Measurements from ENCODE around the gene CFAP97D1.

The CFAP97D1 gene

DNA sequence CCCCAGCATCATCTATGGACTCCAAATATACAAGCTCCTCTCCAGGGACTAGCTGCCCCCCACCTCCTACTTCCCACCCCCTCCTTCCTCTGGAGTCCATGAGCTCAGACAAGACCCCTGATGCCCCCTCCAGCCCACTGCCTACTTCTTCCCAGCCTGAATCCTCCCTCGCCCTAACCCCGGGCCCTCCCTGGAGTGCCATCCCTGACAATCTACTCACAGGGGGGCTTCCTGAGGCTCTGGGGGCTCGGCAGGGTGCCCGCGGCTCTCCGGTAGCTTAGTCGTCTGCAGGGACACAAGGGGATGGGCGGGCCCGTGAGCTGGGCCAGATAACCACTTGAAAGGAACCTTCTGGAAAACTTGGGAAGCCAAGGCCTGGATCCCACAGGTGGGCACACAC is 37.6 kb downstream of the CFAP97D1 start:
- H3K36me3 ChIP-seq (ENCODE audit: control insufficient read depth, insufficient read depth, low read length) = no peaks in the 10 kb centered on the region
- no peaks in the 10 kb centered on the region for H3K27me3 ChIP-seq (ENCODE audit: control insufficient read depth, insufficient read depth, low read length)
- H3K4me1 ChIP-seq (ENCODE audit: control insufficient read depth, insufficient read depth, low read length) = peaks cover 5% of the 10 kb centered on the region

DNA sequence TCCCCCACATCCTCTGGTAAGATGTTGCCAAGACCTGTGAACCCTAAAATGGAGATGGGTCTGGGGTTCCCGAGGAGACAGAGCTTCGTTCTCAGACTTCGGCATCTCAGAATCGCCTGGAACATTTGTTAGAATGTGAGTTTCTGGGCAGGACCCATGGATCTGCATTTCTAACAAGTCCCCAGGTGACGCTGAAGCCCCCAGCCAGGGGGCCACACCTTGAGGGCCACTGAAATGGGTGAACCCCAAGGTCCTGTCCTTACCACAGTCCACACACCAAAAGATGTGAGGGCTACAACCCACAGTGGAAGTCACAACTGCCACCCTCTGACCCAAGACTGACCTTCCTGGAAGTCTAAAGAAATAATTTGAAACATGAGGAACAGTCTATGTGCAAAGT is 38.7 kb downstream of the CFAP97D1 start:
- Histone ChIP-seq H3K9me3 (ENCODE audit: control insufficient read depth, insufficient read depth, low read length) (no peaks in the 10 kb centered on the region), H3K4me3 (ENCODE audit: low read depth, low read length) (no peak overlapping the region), H3K36me3 (ENCODE audit: control insufficient read depth, insufficient read depth, low read length) (no peaks in the 10 kb centered on the region), H3K4me1 (ENCODE audit: control insufficient read depth, insufficient read depth, low read length) (peaks cover under 1% of the 10 kb centered on the region), H3K9ac (ENCODE audit: low read depth, low read length) (no peak overlapping the region), H3K27me3 (ENCODE audit: control insufficient read depth, insufficient read depth, low read length) (no peaks in the 10 kb centered on the region)

More for the DNA sequence above, 37.6 kb downstream of the CFAP97D1 start:
- H3K9ac ChIP-seq (ENCODE audit: low read depth, low read length) = no peak overlapping the region
- no peaks in the 10 kb centered on the region for H3K9me3 ChIP-seq (ENCODE audit: control insufficient read depth, insufficient read depth, low read length)
- H3K4me3 ChIP-seq (ENCODE audit: low read depth, low read length) = no peak overlapping the region

DNA sequence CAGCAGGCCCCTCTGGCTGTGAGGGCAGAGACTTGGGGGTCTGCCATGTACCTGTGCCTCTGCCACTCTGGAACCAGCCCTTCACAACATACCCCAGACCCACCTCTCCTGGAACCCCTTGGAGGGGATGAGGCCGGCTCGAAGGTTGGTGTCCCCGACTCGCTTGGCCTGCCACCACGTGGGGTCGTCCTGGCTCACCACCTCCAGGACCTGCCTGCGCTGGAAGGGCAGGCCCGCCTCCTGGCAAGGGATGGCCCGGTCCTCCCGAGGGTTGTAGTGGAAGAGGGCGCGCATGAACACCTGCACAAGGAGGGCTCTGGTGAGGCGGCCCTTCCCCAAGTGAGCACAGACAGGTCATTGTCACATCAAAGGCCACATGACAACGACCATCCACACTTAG is 40.5 kb downstream of the CFAP97D1 start:
- Histone ChIP-seq H3K27me3 (ENCODE audit: control insufficient read depth, insufficient read depth, low read length) (no peaks in the 10 kb centered on the region), H3K9ac (ENCODE audit: low read depth, low read length) (no peak overlapping the region), H3K4me1 (ENCODE audit: control insufficient read depth, insufficient read depth, low read length) (no peaks in the 10 kb centered on the region), H3K36me3 (ENCODE audit: control insufficient read depth, insufficient read depth, low read length) (peaks cover 3% of the 10 kb centered on the region), H3K9me3 (ENCODE audit: control insufficient read depth, insufficient read depth, low read length) (no peaks in the 10 kb centered on the region), H3K4me3 (ENCODE audit: low read depth, low read length) (no peak overlapping the region)

DNA sequence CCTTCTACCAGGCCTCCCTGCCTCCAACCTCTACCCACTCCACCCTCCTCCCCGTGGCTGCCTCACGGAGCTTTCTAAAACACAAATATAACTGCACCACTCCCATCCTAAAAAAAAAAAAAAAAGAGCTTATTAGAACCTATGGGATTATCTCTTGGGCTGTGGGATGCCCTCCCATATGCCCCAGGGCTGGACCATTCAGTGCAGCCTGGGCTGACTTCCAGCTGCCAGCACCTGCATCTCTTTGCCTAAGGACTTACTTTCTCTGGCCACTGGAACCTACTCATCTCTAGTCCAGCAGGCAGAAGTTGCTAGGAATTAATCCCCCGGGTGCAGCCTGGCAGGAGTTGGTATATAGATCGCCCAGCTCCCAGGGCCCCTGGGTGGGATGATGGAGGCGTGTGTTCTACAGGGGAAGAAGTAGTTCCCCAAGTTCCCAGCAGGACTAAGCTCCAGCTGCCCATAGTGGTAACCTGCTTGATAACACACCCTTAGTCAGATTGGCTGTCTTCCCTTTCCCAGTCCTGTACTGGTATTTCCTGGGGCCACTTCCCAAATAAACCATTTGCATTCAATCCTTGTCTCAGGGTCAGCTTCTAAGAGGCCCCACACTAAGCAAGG is 42.4 kb downstream of the CFAP97D1 start:
- Histone ChIP-seq H3K4me3 (ENCODE audit: low read depth, low read length) (no peak overlapping the region), H3K9me3 (ENCODE audit: control insufficient read depth, insufficient read depth, low read length) (no peaks in the 10 kb centered on the region), H3K9ac (ENCODE audit: low read depth, low read length) (no peak overlapping the region), H3K36me3 (ENCODE audit: control insufficient read depth, insufficient read depth, low read length) (peaks cover 3% of the 10 kb centered on the region), H3K27me3 (ENCODE audit: control insufficient read depth, insufficient read depth, low read length) (no peaks in the 10 kb centered on the region), H3K4me1 (ENCODE audit: control insufficient read depth, insufficient read depth, low read length) (no peaks in the 10 kb centered on the region)

DNA sequence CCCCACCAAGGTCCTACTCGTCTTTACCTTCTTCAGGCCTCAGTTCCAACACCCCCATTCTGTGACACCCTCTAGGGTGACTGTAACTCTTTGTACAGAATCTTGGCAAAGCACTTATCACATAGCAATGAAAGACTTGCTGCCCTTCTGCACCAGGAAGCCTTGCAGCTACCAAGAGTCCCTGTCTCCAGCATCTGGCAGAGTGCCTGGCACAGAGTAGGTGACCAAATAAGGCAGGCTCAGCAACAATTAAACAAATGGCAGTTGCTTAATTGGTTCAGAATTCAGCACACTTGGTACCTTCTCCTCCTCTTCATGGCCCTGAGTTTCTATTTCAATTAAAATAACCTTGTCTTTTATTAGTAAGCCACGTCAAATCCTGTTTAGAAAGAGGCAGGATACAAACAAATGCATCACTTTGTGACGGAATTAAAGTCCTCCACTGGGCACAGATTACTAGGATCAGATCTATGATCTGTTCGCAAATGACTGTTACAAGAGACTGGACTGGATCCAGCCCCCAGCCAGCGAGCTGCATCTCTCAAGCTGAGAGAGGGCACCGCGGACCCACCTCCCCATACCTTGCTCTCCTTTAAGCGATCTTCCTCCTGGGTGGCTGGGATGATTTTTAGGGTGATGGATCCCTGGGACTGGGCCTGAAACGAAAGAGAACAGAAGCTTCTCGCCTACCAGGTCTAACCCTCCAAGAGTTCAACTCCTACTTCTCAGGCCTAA is 43.3 kb downstream of the CFAP97D1 start:
- Histone ChIP-seq H3K27me3 (ENCODE audit: control insufficient read depth, insufficient read depth, low read length) (no peaks in the 10 kb centered on the region), H3K4me3 (ENCODE audit: low read depth, low read length) (no peak overlapping the region), H3K4me1 (ENCODE audit: control insufficient read depth, insufficient read depth, low read length) (no peaks in the 10 kb centered on the region), H3K36me3 (ENCODE audit: control insufficient read depth, insufficient read depth, low read length) (peaks cover 3% of the 10 kb centered on the region), H3K9ac (ENCODE audit: low read depth, low read length) (no peak overlapping the region), H3K9me3 (ENCODE audit: control insufficient read depth, insufficient read depth, low read length) (no peaks in the 10 kb centered on the region)

DNA sequence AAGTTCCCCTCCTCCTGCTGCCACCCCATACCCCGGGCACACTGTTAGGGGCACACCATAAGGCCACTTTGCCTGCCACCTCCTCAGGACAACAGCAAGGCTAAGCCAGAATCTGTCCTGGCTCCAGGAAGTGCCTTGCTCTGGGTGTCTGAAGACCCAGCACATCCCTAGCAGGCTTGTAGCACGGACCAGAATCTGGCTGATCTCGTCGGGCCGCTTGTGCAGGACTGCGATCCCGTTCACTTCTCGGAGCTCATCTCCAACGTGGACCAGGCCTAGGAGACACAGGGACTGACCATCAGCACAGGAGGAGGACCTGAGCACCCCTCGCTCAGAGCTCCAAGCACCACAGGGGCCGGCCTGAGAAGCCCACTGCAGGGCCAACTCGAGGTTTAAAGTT is 45.3 kb downstream of the CFAP97D1 start:
- Histone ChIP-seq H3K4me1 (ENCODE audit: control insufficient read depth, insufficient read depth, low read length) (no peaks in the 10 kb centered on the region), H3K4me3 (ENCODE audit: low read depth, low read length) (no peak overlapping the region), H3K9me3 (ENCODE audit: control insufficient read depth, insufficient read depth, low read length) (no peaks in the 10 kb centered on the region), H3K27me3 (ENCODE audit: control insufficient read depth, insufficient read depth, low read length) (no peaks in the 10 kb centered on the region), H3K36me3 (ENCODE audit: control insufficient read depth, insufficient read depth, low read length) (peaks cover 3% of the 10 kb centered on the region), H3K9ac (ENCODE audit: low read depth, low read length) (peak overlapping the region; percentile 12)

DNA sequence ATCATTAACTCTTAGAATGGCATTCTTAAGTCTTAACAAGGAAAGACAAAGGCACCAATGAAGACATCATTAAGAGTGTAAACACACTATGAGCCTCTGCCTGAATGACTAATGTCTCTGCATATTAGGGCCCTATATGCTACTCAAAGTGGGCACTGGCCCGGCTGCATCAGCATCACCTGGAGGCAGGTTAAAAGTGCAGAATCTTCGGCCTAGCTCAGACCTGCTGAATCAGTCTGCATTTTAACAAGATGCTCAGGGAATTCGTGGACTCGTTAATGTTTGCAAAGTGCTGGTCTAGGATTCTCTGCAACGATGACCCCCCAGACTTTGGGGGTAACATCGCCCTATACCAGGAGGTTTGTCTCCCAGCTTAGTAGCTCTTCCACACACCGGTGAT is 46.0 kb downstream of the CFAP97D1 start:
- no peaks in the 10 kb centered on the region for H3K27me3 ChIP-seq (ENCODE audit: control insufficient read depth, insufficient read depth, low read length)
- no peaks in the 10 kb centered on the region for H3K9me3 ChIP-seq (ENCODE audit: control insufficient read depth, insufficient read depth, low read length)
- peaks cover 5% of the 10 kb centered on the region for H3K36me3 ChIP-seq (ENCODE audit: control insufficient read depth, insufficient read depth, low read length)
- H3K4me1 ChIP-seq (ENCODE audit: control insufficient read depth, insufficient read depth, low read length) = no peaks in the 10 kb centered on the region
- no peak overlapping the region for H3K9ac ChIP-seq (ENCODE audit: low read depth, low read length)
- H3K4me3 ChIP-seq (ENCODE audit: low read depth, low read length) = no peak overlapping the region

DNA sequence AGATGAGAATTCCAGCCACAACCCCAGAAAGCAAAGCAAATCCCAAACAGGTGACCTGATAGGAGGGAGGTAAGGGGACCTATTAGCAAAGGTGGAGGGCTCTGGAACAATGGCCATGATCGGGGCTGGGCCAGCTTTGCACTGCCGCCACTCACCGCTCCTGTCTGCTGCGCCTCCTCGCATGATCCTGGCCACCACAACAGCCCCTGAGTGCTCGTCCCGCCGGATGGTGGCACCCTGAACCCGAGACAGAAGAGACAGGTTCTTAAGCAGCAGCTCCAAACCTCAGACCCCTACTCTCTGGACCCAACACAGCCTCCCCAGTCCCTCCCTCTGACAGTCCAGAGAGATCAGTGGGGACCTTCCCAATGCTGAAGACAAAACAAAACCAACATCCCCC is 47.4 kb downstream of the CFAP97D1 start:
- no peak overlapping the region for H3K9ac ChIP-seq (ENCODE audit: low read depth, low read length)
- H3K4me3 ChIP-seq (ENCODE audit: low read depth, low read length) = no peak overlapping the region
- H3K4me1 ChIP-seq (ENCODE audit: control insufficient read depth, insufficient read depth, low read length) = no peaks in the 10 kb centered on the region
- H3K9me3 ChIP-seq (ENCODE audit: control insufficient read depth, insufficient read depth, low read length) = no peaks in the 10 kb centered on the region
- peaks cover 9% of the 10 kb centered on the region for H3K27me3 ChIP-seq (ENCODE audit: control insufficient read depth, insufficient read depth, low read length)
- H3K36me3 ChIP-seq (ENCODE audit: control insufficient read depth, insufficient read depth, low read length) = peaks cover 5% of the 10 kb centered on the region

DNA sequence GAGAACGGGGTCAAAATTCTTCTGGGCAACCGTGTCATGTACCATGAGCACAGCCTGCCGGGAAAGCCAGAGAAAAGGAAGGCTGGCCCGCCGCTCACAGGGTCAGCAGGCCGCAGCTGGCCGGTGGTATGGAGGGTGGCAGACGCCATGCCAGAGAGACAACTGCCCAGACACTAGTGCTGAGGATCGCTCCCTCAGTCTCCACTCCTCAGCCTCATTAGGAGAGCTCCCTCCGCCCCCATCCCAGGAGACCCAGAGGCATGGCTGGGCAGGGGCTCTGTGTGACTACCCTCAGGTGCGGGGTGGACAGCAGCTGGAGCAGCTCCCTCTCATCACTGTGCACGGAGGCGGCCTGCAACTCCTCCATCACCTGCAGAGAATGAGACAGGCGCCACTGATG is 49.5 kb downstream of the CFAP97D1 start:
- no peaks in the 10 kb centered on the region for H3K4me1 ChIP-seq (ENCODE audit: control insufficient read depth, insufficient read depth, low read length)
- H3K9me3 ChIP-seq (ENCODE audit: control insufficient read depth, insufficient read depth, low read length) = no peaks in the 10 kb centered on the region
- peaks cover 24% of the 10 kb centered on the region for H3K27me3 ChIP-seq (ENCODE audit: control insufficient read depth, insufficient read depth, low read length)
- H3K36me3 ChIP-seq (ENCODE audit: control insufficient read depth, insufficient read depth, low read length) = peaks cover 5% of the 10 kb centered on the region
- no peak overlapping the region for H3K4me3 ChIP-seq (ENCODE audit: low read depth, low read length)
- H3K9ac ChIP-seq (ENCODE audit: low read depth, low read length) = no peak overlapping the region

DNA sequence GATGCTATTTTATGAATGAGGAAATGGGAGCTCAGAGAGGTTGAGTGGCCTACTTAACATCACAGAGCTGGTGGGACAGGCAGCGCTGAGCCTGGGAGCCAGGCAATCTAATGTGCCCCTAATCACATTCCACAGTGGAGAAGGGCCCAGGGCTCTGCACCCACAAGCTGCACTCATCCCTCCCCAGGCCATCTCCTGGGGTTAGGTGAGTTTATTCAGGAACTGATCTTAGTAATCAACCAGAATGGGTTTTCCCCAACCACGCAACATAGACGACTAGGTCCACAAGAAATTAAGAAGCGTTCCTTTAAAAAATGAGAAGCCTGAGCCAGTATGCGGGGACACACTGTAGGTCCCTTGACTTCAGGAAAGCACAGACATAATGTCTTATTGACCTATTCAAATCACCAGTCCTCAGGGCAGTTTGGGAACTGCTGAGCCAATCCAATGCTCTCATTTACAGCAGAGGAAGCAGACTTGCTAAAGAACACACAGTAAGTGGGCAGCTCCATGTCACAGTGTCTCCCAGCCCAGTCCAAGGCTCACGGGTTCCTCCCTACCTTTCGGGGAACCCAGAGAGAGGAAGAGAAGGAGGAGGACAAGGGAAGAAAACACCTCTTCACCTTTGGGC is 50.4 kb downstream of the CFAP97D1 start:
- Histone ChIP-seq H3K4me1 (ENCODE audit: control insufficient read depth, insufficient read depth, low read length) (no peaks in the 10 kb centered on the region), H3K27me3 (ENCODE audit: control insufficient read depth, insufficient read depth, low read length) (peaks cover 24% of the 10 kb centered on the region), H3K9me3 (ENCODE audit: control insufficient read depth, insufficient read depth, low read length) (no peaks in the 10 kb centered on the region), H3K4me3 (ENCODE audit: low read depth, low read length) (no peak overlapping the region), H3K9ac (ENCODE audit: low read depth, low read length) (no peak overlapping the region), H3K36me3 (ENCODE audit: control insufficient read depth, insufficient read depth, low read length) (peaks cover 2% of the 10 kb centered on the region)

DNA sequence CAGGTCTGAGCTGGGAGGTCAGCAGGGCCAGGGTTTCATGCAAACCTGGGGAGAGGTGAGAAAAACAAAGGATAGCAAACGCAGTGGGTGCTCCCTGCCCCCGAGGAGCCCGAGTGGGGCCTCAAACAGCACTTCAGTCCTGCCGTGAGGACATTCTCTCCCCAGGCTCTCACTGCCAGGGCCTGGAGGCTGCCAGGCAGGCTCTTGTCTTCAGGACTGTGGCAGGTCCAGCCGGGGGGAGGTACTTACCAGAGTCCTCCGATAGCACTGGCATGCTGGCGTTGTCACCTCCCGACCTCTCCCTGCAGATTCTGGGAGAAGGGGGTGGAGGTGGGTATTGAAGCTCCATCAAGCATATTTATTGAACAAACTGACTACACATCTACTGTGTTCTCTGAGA is 51.4 kb downstream of the CFAP97D1 start:
- no peak overlapping the region for H3K4me3 ChIP-seq (ENCODE audit: low read depth, low read length)
- H3K9ac ChIP-seq (ENCODE audit: low read depth, low read length) = no peak overlapping the region
- H3K4me1 ChIP-seq (ENCODE audit: control insufficient read depth, insufficient read depth, low read length) = no peaks in the 10 kb centered on the region
- peaks cover 24% of the 10 kb centered on the region for H3K27me3 ChIP-seq (ENCODE audit: control insufficient read depth, insufficient read depth, low read length)
- H3K9me3 ChIP-seq (ENCODE audit: control insufficient read depth, insufficient read depth, low read length) = no peaks in the 10 kb centered on the region
- H3K36me3 ChIP-seq (ENCODE audit: control insufficient read depth, insufficient read depth, low read length) = peaks cover 2% of the 10 kb centered on the region
